Muscle layer of duodenum (tissue), 2 donors: ENCODE data around the gene FECH.
"Not testable (repeated sequence)": the region's sequence is repeated elsewhere in the genome, so short reads cannot be mapped to it uniquely, and the experiment has no call there.

Experiments used
- H3K27ac ChIP-seq: one replicate; pipeline ENCODE4 v1.7.0; 2013; ENCODE audit warnings: mild to moderate bottlenecking, low read length
- H3K27me3 ChIP-seq: one replicate; pipeline ENCODE4 v1.7.0; 2013; ENCODE audit warnings: low read depth, mild to moderate bottlenecking, control low read depth, low read length
- H3K36me3 ChIP-seq, 2 donors: one replicate each; pipeline ENCODE4 v1.7.0; 2013; ENCODE audit warnings: low read length in 2 of 2, control low read depth in 1 of 2, mild to moderate bottlenecking in 1 of 2; ENCODE audit not compliant: insufficient read depth in 2 of 2, control insufficient read depth in 1 of 2
- H3K4me1 ChIP-seq, 2 donors: one replicate each; pipeline ENCODE4 v1.7.0; 2013; ENCODE audit warnings: low read length in 2 of 2, mild to moderate bottlenecking in 2 of 2, control low read depth in 1 of 2, moderate library complexity in 1 of 2; ENCODE audit not compliant: insufficient read depth in 2 of 2, control insufficient read depth in 1 of 2
- H3K4me3 ChIP-seq, 2 donors: one replicate each; pipeline ENCODE4 v1.7.0; 2013; ENCODE audit warnings: low read length in 2 of 2, low read depth in 1 of 2, mild to moderate bottlenecking in 1 of 2
- H3K9me3 ChIP-seq, 2 donors: one replicate each; pipeline ENCODE4 v1.7.0; 2013; ENCODE audit warnings: low read length in 2 of 2, control low read depth in 1 of 2, mild to moderate bottlenecking in 1 of 2; ENCODE audit not compliant: control insufficient read depth in 1 of 2
- donor health status: healthy.

The FECH gene

GRCh38 chr18:57527556-57528229 is 58.8 kb downstream of the FECH start:
- H3K36me3 ChIP-seq = no peaks in the 10 kb centered on the region
- H3K4me1 ChIP-seq = no peaks in the 10 kb centered on the region
- peaks cover 0 to 8% of the 10 kb centered on the region in 2 donors for H3K9me3 ChIP-seq
- H3K27me3 ChIP-seq = no peaks in the 10 kb centered on the region
- H3K27ac ChIP-seq = no peak overlapping the region
- H3K4me3 ChIP-seq = no peak overlapping the region

GRCh38 chr18:57523171-57523956 is 63.1 kb downstream of the FECH start:
- Histone ChIP-seq H3K27ac (no peak overlapping the region), H3K36me3 (no peaks in the 10 kb centered on the region), H3K9me3 (peaks cover 0 to 8% of the 10 kb centered on the region in 2 donors), H3K4me1 (no peaks in the 10 kb centered on the region), H3K4me3 (no peak overlapping the region), H3K27me3 (no peaks in the 10 kb centered on the region)

GRCh38 chr18:57522348-57522747 is 64.2 kb downstream of the FECH start:
- H3K4me3 ChIP-seq, H3K4me1 ChIP-seq, H3K9me3 ChIP-seq, H3K27ac ChIP-seq, H3K27me3 ChIP-seq, H3K36me3 ChIP-seq: not testable (repeated sequence)

- no peak overlapping the region for H3K27ac ChIP-seq
- H3K4me3 ChIP-seq = no peak overlapping the region
- no peaks in the 10 kb centered on the region for H3K36me3 ChIP-seq
- H3K27me3 ChIP-seq = no peaks in the 10 kb centered on the region
- no peaks in the 10 kb centered on the region for H3K4me1 ChIP-seq
- peaks cover 0 to 5% of the 10 kb centered on the region in 2 donors for H3K9me3 ChIP-seq
Measured at GRCh38 chr18:57519668-57520424, 66.7 kb downstream of the FECH start.

- Histone ChIP-seq H3K27ac (no peak overlapping the region), H3K9me3 (no peaks in the 10 kb centered on the region), H3K4me3 (no peak overlapping the region)
Measured at GRCh38 chr18:57518533-57518932, 68.0 kb downstream of the FECH start.

GRCh38 chr18:57516056-57516455 is 70.4 kb downstream of the FECH start:
- no peaks in the 10 kb centered on the region for H3K9me3 ChIP-seq
- no peaks in the 10 kb centered on the region for H3K36me3 ChIP-seq

More at GRCh38 chr18:57518533-57518932, 68.0 kb downstream of the FECH start:
- H3K36me3 ChIP-seq = no peaks in the 10 kb centered on the region
- no peaks in the 10 kb centered on the region for H3K27me3 ChIP-seq
- H3K4me1 ChIP-seq = no peaks in the 10 kb centered on the region

GRCh38 chr18:57505231-57505630 is 81.3 kb downstream of the FECH start:
- Histone ChIP-seq H3K27me3 (no peaks in the 10 kb centered on the region), H3K36me3 (no peaks in the 10 kb centered on the region), H3K4me1 (no peaks in the 10 kb centered on the region), H3K27ac (no peak overlapping the region), H3K4me3 (no peak overlapping the region), H3K9me3 (no peaks in the 10 kb centered on the region)

More at GRCh38 chr18:57516056-57516455, 70.4 kb downstream of the FECH start:
- Histone ChIP-seq H3K4me1 (no peaks in the 10 kb centered on the region), H3K27me3 (no peaks in the 10 kb centered on the region), H3K27ac (no peak overlapping the region), H3K4me3 (no peak overlapping the region)

- H3K9me3 ChIP-seq = no peaks in the 10 kb centered on the region
- H3K27me3 ChIP-seq = no peaks in the 10 kb centered on the region
- no peak overlapping the region for H3K27ac ChIP-seq
- H3K4me1 ChIP-seq = no peaks in the 10 kb centered on the region
- H3K4me3 ChIP-seq = no peak overlapping the region
- no peaks in the 10 kb centered on the region for H3K36me3 ChIP-seq
Measured at GRCh38 chr18:57502624-57503023, 83.9 kb downstream of the FECH start.

- Histone ChIP-seq H3K4me3 (no peak overlapping the region), H3K36me3 (no peaks in the 10 kb centered on the region), H3K4me1 (no peaks in the 10 kb centered on the region), H3K27me3 (no peaks in the 10 kb centered on the region), H3K27ac (no peak overlapping the region), H3K9me3 (no peaks in the 10 kb centered on the region)
Measured at GRCh38 chr18:57498682-57499256, 87.7 kb downstream of the FECH start.
